GM19043 (cell line): ENCODE data around the gene PHETA1.
"Not testable (repeated sequence)": the region's sequence is repeated elsewhere in the genome, so short reads cannot be mapped to it uniquely, and the experiment has no call there.

ENCODE experiments used
- ATAC-seq: cut with Tn5 transposase; IDR thresholded peaks from one replicate; pipeline ENCODE4 v1.9.1; 2021; ENCODE audit warnings: low read depth; ENCODE audit not compliant: unreplicated experiment

PHETA1 gene

GRCh38 chr12:111405859-111406473 lies 37.1 kb upstream of the PHETA1 start, which contains the start of gene SH2B3:
TSS of gene SH2B3 (plus strand) at chr12:111405923. CDS start at chr12:111418146, 12,223 bp downstream.
- peak; percentile 5 for ATAC-seq

- ATAC-seq, result peak; percentile 50
Observed at GRCh38 chr12:111405149-111405858, 36.4 kb upstream of the PHETA1 start.

GRCh38 chr12:111404362-111405148 lies 35.7 kb upstream of the PHETA1 start:
- no peak for ATAC-seq

- not testable (repeated sequence) for ATAC-seq
Observed at GRCh38 chr12:111402490-111402824, 33.6 kb upstream of the PHETA1 start.

GRCh38 chr12:111401167-111401605 lies 32.3 kb upstream of the PHETA1 start:
- no peak for ATAC-seq

- ATAC-seq, result not testable (repeated sequence)
Observed at GRCh38 chr12:111399741-111400404, 31.0 kb upstream of the PHETA1 start.

GRCh38 chr12:111398530-111398929 lies 29.6 kb upstream of the PHETA1 start:
- ATAC-seq, result no peak

- peak; percentile 46 for ATAC-seq
Observed at GRCh38 chr12:111396726-111397445, 28.0 kb upstream of the PHETA1 start.

- ATAC-seq, result not testable (repeated sequence)
Observed at GRCh38 chr12:111396271-111396670, 27.4 kb upstream of the PHETA1 start.

- ATAC-seq, result no peak
Observed at GRCh38 chr12:111395336-111396187, 26.7 kb upstream of the PHETA1 start.

- ATAC-seq, result no peak
Observed at GRCh38 chr12:111394480-111394879, 25.6 kb upstream of the PHETA1 start.

- ATAC-seq, result no peak
Observed at GRCh38 chr12:111393700-111394300, 24.9 kb upstream of the PHETA1 start.

GRCh38 chr12:111390910-111391309 lies 22.0 kb upstream of the PHETA1 start:
- ATAC-seq, result no peak

GRCh38 chr12:111389635-111390034 lies 20.7 kb upstream of the PHETA1 start:
- no peak for ATAC-seq

- no peak for ATAC-seq
Observed at GRCh38 chr12:111387747-111388323, 18.9 kb upstream of the PHETA1 start.

GRCh38 chr12:111386885-111387284 lies 18.0 kb upstream of the PHETA1 start:
- no peak for ATAC-seq

GRCh38 chr12:111384596-111384995 lies 15.7 kb upstream of the PHETA1 start:
- ATAC-seq, result no peak

GRCh38 chr12:111379942-111380554 lies 11.2 kb upstream of the PHETA1 start:
- ATAC-seq, result no peak
